Smooth muscle cell of the brain vasculature (primary cell): ENCODE data around the gene C1GALT1C1.
A peak's percentile ranks its signal among the peaks of the same experiment; 100 is the strongest.
"Not testable (repeated sequence)": the region's sequence is repeated elsewhere in the genome, so short reads cannot be mapped to it uniquely, and the experiment has no call there.

ENCODE experiments used
- DNase-seq: peaks from one replicate; pipeline ENCODE4 v3.0.0-alpha.2; 2012; ENCODE audit warnings: low read depth, low spot score

The C1GALT1C1 gene

GRCh38 chrX:120629667-120630537 is at the start of gene C1GALT1C1:
Gene C1GALT1C1 (minus strand): TSS chrX:120630054. CDS start chrX:120627166, 2,888 bp downstream.
- DNase-seq: peak; percentile 47

GRCh38 chrX:120677004-120677652 is 47.3 kb upstream of the C1GALT1C1 start:
- no peak for DNase-seq

GRCh38 chrX:120672841-120673530 is 43.1 kb upstream of the C1GALT1C1 start:
- DNase-seq: no peak

GRCh38 chrX:120672389-120672788 is 42.5 kb upstream of the C1GALT1C1 start:
- DNase-seq: peak; percentile 39

- no peak for DNase-seq
Observed at GRCh38 chrX:120671963-120672362, 42.1 kb upstream of the C1GALT1C1 start.

- no peak for DNase-seq
Observed at GRCh38 chrX:120668357-120668756, 38.5 kb upstream of the C1GALT1C1 start.

GRCh38 chrX:120664535-120664934 is 34.7 kb upstream of the C1GALT1C1 start:
- DNase-seq: not testable (repeated sequence)

GRCh38 chrX:120664081-120664480 is 34.2 kb upstream of the C1GALT1C1 start:
- no peak for DNase-seq

GRCh38 chrX:120662662-120663061 is 32.8 kb upstream of the C1GALT1C1 start:
- DNase-seq: no peak

GRCh38 chrX:120660637-120661036 is 30.8 kb upstream of the C1GALT1C1 start:
- DNase-seq: no peak

- no peak for DNase-seq
Observed at GRCh38 chrX:120653000-120653399, 23.1 kb upstream of the C1GALT1C1 start.

GRCh38 chrX:120652256-120652655 is 22.4 kb upstream of the C1GALT1C1 start:
- DNase-seq: not testable (repeated sequence)

GRCh38 chrX:120647127-120647526 is 17.3 kb upstream of the C1GALT1C1 start:
- DNase-seq: peak; percentile 29

GRCh38 chrX:120642871-120643270 is 13.0 kb upstream of the C1GALT1C1 start:
- no peak for DNase-seq

GRCh38 chrX:120638619-120639018 is 8.8 kb upstream of the C1GALT1C1 start:
- no peak for DNase-seq

GRCh38 chrX:120625371-120625770 is 4.5 kb downstream of the C1GALT1C1 start:
- DNase-seq: no peak

GRCh38 chrX:120617996-120618630 is 11.7 kb downstream of the C1GALT1C1 start:
- DNase-seq: no peak

- DNase-seq: no peak
Observed at GRCh38 chrX:120614816-120615215, 15.0 kb downstream of the C1GALT1C1 start.

- no peak for DNase-seq
Observed at GRCh38 chrX:120612086-120612485, 17.8 kb downstream of the C1GALT1C1 start.

GRCh38 chrX:120604361-120604782 is 25.5 kb downstream of the C1GALT1C1 start:
- DNase-seq: no peak

- DNase-seq: peak; percentile 81
Observed at GRCh38 chrX:120603707-120604360, 26.0 kb downstream of the C1GALT1C1 start, which contains the start of gene MCTS1. Gene MCTS1 (plus strand): TSS chrX:120604101. CDS start chrX:120604237, 136 bp downstream.
